ENCODE data around the gene LRRC25. TPM values are rescaled to one million over a fixed set of nuclear protein-coding genes. Genes with fewer than 3 reads are reported as not detected.

Gene LRRC25
- total RNA-seq, 1 donor from 2014 or later: not detected

- peaks cover 6% of the 10 kb centered on the region for H3K27me3 Mint-ChIP-seq (ENCODE audit: low read depth)
- TF ChIP-seq CTCF (conservative IDR thresholded peaks at IDR 0.05): no peak
- H3K4me3 Mint-ChIP-seq: peak overlapping the region; percentile 81
- H3K4me1 Mint-ChIP-seq: peaks cover 25% of the 10 kb centered on the region
- H3K9me3 Mint-ChIP-seq: no peaks in the 10 kb centered on the region
- H3K36me3 Mint-ChIP-seq (ENCODE audit: low read depth): no peaks in the 10 kb centered on the region
- no peak overlapping the region for H3K27ac Mint-ChIP-seq (ENCODE audit: unreplicated experiment)
- peak; percentile 59 for DNase-seq (ENCODE audit: low read depth, low spot score)
Measured at GRCh38 chr19:18433735-18434398, 36.4 kb upstream of the LRRC25 start.

GRCh38 chr19:18433015-18433691, 35.7 kb upstream of the LRRC25 start:
- Mint-ChIP-seq H3K27ac (ENCODE audit: unreplicated experiment) (no peak overlapping the region), H3K4me1 (peaks cover 24% of the 10 kb centered on the region), H3K27me3 (ENCODE audit: low read depth) (peaks cover 6% of the 10 kb centered on the region), H3K36me3 (ENCODE audit: low read depth) (no peaks in the 10 kb centered on the region), H3K4me3 (peak overlapping the region; percentile 54), H3K9me3 (no peaks in the 10 kb centered on the region)
- no peak for DNase-seq (ENCODE audit: low read depth, low spot score)
- TF ChIP-seq CTCF (conservative IDR thresholded peaks at IDR 0.05): no peak

- Mint-ChIP-seq H3K27me3 (ENCODE audit: low read depth) (peaks cover 6% of the 10 kb centered on the region), H3K4me1 (peaks cover 24% of the 10 kb centered on the region), H3K4me3 (peak overlapping the region; percentile 81), H3K9me3 (no peaks in the 10 kb centered on the region), H3K36me3 (ENCODE audit: low read depth) (no peaks in the 10 kb centered on the region), H3K27ac (ENCODE audit: unreplicated experiment) (no peak overlapping the region)
- DNase-seq (ENCODE audit: low read depth, low spot score): no peak
- TF ChIP-seq CTCF (conservative IDR thresholded peaks at IDR 0.05): no peak
Measured at GRCh38 chr19:18432275-18433014, 35.0 kb upstream of the LRRC25 start.

GRCh38 chr19:18431351-18432197, 34.2 kb upstream of the LRRC25 start:
- peaks cover 4% of the 10 kb centered on the region for H3K27me3 Mint-ChIP-seq (ENCODE audit: low read depth)
- H3K27ac Mint-ChIP-seq (ENCODE audit: unreplicated experiment): no peak overlapping the region
- peak overlapping the region; percentile 81 for H3K4me3 Mint-ChIP-seq
- peaks cover 24% of the 10 kb centered on the region for H3K4me1 Mint-ChIP-seq
- no peak for DNase-seq (ENCODE audit: low read depth, low spot score)
- H3K9me3 Mint-ChIP-seq: no peaks in the 10 kb centered on the region
- H3K36me3 Mint-ChIP-seq (ENCODE audit: low read depth): no peaks in the 10 kb centered on the region
- TF ChIP-seq CTCF (conservative IDR thresholded peaks at IDR 0.05): no peak

All from neural crest cell (in vitro differentiated cells).